DMS114 treated with DMSO at 0.1 percent for 48 hours (cell line): ENCODE results near the gene RAB6A.

Source experiments
- DNase-seq: peaks from one replicate; lab custom pipeline; 2025; ENCODE audit not compliant: unreplicated experiment; lab: John Stamatoyannopoulos, UW

RAB6A gene

DNA sequence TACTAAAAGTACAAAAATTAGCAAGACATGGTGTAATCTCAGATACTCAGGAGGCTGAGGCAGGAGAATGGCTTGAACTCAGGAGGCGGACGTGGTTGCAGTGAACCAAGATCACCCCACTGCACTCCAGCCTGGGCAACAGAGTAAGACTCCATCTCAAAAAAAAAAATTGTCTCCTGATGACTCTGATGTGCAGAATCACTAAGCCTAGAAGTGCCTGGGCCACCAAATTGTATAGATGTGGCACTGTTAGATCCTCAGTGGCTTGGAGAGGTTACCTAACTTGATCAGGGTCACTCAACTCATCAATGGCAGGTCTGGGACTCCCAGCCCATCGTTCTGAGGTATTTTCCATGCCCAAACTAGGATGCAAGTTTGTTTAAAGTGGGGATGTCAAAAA lies 103.9 kb downstream of the RAB6A start:
- no peak for DNase-seq

DNA sequence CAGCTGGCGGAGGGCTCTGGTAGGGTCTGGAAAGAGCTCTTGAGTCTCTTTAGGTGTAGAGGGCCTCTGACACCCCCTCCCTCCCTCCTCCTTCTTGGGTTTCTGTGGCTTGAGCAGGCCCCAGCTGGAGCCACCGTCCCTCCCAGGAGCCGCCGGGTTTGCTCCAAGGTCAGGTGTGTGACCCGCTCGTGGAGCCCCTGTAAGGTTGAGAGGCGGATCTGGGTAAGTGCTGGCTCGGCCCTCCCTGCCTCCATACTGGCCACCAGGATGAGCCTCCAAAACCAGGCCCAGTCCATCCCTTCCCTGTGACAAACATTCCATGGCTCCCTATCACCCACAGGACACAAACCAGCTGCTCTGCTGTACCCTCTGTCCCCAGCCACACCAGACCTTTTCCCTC lies 105.2 kb downstream of the RAB6A start:
- no peak for DNase-seq

- DNase-seq, result no peak
Measured at GRCh38 chr11:73654482-73655021, 106.3 kb downstream of the RAB6A start.

DNA sequence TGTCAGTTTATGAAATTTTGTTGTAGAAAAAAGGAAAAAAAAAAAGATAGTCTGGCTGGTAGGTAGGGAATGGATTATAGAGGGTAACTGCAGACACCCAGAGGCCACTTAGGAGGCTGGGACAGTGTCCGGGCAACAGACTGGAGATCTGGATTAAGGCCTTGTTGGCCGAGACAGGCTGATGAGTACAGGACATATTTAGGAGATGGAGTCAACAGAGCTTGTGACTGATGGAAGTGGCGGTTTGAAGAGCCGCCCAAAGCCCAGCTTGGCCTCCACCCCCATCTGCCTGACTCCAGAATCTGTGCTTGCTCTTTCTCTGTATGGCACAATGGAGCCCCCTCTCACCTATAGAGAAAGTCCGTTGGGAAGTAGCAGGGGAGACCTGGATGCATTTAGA lies 106.9 kb downstream of the RAB6A start:
- no peak for DNase-seq

- no peak for DNase-seq
Measured at GRCh38 chr11:73652856-73653559, 107.9 kb downstream of the RAB6A start.

DNA sequence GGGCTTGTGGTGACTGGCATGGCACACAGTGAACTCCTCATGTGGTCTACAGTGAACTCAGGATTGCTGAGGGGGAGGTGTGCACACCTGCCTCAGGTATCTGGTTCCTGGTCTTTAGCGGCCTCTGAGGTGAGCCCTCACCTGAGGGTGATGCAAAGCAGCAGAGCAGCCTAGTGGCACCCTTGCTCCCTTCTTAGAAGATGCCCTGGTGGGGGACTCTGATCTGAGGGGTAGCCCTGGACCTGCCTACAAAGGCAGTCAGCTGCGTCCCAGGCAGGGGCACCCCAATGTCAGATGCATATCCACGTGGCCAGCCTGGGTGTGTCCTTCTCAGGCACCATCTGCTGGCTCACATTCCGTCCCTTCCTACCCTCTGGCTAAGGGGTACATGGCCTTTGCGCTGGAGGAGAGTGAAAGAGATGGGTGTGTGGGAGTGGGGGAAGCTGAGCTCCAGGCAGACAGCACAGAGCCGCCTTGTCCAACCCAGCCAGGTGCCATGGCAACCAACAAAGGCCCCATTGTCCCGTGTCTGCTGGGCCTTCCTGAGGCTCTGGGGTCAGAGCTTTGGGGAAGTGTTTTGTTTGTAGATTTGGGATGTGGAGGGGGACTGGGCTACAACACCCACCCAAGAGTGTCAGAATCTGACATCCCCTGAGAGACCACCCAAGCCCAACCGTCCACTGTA lies 108.7 kb downstream of the RAB6A start:
- DNase-seq, result no peak

- no peak for DNase-seq
Measured at GRCh38 chr11:73651661-73652045, 109.2 kb downstream of the RAB6A start.

DNA sequence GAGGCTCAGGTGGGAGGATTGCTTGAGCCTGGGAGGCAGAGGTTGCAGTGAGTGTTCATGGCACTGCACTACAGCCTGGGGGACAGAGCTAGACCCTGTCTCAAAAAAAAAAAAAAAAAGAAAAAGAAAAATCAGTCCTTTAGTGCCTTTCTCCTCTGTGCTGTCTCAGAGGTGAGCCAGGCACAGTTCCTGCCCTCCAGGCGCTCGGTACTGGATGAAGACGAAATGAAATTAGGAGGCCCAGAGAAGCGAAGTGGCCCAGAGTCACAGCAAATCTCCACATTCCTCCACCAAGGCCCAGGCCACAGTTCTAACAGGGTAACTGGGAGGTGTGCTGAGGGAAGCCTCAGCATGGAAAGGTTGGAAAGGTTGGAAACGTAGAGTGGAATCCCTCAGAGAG lies 109.6 kb downstream of the RAB6A start:
- no peak for DNase-seq

- no peak for DNase-seq
Measured at GRCh38 chr11:73650400-73650799, 110.5 kb downstream of the RAB6A start.

DNA sequence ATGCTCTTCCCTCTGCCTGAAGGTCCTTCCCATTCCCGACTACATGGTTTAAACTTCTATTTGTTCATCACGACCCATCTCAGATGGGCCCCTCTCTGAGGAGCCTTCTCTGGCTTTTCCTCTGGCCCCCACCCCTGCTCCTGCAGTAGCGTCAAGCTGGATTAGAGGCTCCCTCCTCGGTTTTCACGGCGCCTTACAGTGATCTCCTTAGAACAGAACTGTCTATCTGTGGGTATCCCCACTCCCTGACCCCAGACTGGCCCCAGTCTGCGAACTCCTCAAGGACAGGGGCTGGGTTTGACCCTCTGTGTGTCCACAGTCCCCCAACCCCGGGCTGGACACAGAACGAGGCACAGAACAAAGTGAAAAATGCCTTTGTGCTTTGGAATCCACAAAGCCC lies 111.7 kb downstream of the RAB6A start:
- no peak for DNase-seq

DNA sequence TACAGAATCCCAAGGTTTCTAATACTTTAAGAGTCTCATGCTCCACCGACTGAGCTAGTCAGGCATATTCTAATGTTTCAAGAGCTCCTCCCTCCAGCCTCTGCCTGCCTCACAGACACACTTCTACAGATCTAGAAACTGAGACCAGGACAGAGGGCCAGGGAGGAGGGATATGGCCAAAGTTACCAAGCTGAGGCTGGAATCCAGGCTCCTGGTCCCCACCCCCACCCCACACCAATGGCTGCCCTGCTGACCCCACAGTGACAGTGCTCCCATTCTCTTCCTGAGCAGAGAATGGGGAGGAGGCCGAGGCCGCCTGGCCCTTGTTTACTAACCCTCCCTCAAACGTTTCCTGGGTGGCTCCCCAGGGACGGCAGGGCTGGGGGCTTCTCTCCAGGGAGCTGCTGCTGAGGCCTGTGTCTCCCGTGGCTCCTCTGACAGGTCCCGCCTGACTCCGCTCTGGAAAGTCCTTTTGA lies 112.3 kb downstream of the RAB6A start:
- no peak for DNase-seq

DNA sequence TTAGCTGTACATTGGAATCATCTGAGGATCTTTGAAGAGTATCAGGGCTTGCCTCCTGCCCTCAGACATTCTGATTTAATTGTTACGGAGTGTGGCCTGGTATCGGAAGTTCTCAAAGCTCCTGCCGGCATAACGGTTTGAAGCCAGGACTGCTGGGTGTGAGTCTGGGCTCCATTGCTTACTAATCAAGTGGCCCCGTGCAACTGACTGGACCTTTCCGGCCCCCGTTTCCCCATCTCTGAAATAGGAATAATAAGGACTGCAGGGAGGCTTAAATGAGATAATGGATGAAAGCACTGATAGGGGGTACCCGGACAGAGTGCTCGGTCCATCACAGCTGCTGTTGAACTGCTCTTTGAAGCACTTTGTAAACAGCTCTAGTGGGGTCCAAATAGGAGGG lies 112.8 kb downstream of the RAB6A start:
- DNase-seq, result no peak

- DNase-seq, result peak; percentile 69
Measured at GRCh38 chr11:73647459-73648100, 113.3 kb downstream of the RAB6A start.

DNA sequence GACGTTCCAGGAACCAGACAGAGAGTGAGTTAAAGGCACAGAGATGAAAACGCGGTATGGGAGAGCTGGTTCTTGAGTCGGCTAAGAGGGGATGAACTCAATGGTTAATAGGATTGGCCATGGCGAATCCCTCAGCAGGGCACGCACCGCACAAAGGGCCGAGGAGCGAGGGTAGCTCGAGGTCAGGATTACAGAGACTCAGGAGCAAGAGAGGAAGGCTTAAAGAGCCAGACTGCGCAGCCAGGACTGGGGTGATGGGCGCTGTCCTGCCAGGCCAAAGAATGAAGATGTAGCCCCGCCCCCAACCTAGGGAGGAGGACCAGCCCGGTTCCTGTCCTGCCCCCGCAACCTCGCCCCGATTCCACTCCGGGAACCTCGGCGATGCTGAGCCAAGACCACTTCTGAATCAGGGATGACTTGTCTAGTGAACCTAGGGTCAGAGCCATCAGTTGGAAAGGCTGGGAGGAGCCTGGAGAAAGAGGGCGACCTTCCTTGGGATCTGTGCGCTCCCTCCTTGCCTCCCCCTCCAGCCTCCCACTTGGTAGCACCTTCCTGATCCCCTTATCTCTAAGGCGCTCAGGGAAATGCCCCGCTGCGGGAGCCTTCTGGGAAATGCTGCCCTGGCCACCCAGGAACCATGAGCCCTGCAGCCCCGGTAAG lies 114.8 kb downstream of the RAB6A start, which contains the start of gene PLEKHB1:
PLEKHB1 (plus strand) TSS at position 610 of the 660 bp plus-strand sequence; CDS start at position 638, 28 bp downstream.
- no peak for DNase-seq

GRCh38 chr11:73645121-73645969 lies 115.5 kb downstream of the RAB6A start:
- no peak for DNase-seq

GRCh38 chr11:73641668-73642067 lies 119.2 kb downstream of the RAB6A start:
- DNase-seq, result no peak

- no peak for DNase-seq
Measured at GRCh38 chr11:73640592-73640991, 120.3 kb downstream of the RAB6A start.

DNA sequence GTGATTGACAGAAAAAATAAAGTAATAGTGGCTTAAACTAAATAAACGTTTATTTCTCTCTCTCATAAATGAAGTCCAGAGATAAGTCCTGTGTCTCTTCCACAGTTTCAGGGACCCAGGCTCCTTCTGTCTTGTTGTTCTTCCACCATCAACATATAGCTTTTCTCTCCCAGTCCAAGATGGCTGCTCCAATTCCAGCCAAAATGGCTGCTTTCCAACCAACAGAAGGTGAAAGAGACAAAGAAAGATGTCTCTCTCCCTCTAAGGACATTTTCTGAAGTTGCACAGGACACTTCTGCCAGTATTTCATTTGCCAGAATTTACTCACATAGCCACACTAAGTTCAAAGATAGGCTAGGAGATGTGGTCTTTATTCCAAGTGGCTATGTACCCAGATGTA lies 123.9 kb downstream of the RAB6A start:
- DNase-seq, result no peak

GRCh38 chr11:73636249-73636648 lies 124.6 kb downstream of the RAB6A start:
- DNase-seq, result no peak

DNA sequence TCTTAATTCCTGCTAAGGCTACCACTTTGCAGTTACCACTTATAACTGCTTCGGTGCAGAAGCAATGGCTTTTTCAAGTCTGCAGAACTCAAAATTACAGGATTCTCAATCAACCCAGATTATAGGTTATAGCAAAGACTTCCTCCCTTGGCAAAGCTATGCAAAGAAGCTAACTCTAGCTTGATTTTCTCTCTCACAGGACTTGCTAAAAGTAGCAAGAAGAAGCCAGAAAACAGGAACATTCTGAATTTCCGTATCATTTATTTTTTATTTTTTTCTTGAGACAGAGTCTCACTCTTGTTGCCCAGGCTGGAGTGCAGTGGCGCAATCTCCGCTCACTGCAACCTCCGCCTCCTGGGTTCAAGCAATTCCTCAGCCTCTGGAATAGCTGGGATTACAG lies 125.2 kb downstream of the RAB6A start:
- DNase-seq, result no peak
